Progenitor cell of endocrine pancreas (in vitro differentiated cells): ENCODE measurements around the gene INSIG1. TPM values are rescaled to one million over a fixed set of nuclear protein-coding genes. Genes with fewer than 3 reads are reported as not detected.

Experiments used
- DNase-seq: peaks from one replicate; pipeline ENCODE4 v3.0.0; 2021; ENCODE audit warnings: low spot score; ENCODE audit not compliant: unreplicated experiment
- H3K27ac Mint-ChIP-seq: 2 replicates; pipeline ENCODE4 v1.8.0; 2021; ENCODE audit warnings: mild to moderate bottlenecking, moderate library complexity, mixed read lengths
- H3K27me3 Mint-ChIP-seq: 2 replicates; pipeline ENCODE4 v1.8.0; 2021; ENCODE audit warnings: mixed read lengths
- H3K36me3 Mint-ChIP-seq: 2 replicates; pipeline ENCODE4 v1.8.0; 2022; ENCODE audit warnings: mixed read lengths; ENCODE audit not compliant: insufficient read depth
- H3K4me1 Mint-ChIP-seq: 2 replicates; pipeline ENCODE4 v1.8.0; 2021; ENCODE audit warnings: low read depth, mixed read lengths
- H3K4me3 Mint-ChIP-seq: 2 replicates; pipeline ENCODE4 v1.8.0; 2021; ENCODE audit warnings: low read depth, mild to moderate bottlenecking, moderate library complexity, mixed read lengths
- H3K9me3 Mint-ChIP-seq: 2 replicates; pipeline ENCODE4 v1.8.0; 2021; ENCODE audit warnings: low read depth, mixed read lengths
- CTCF ChIP-seq: fragments of 200-600 bp; sonication (generic); IDR thresholded peaks from one replicate; pipeline ENCODE4 v1.5.0; 2021; ENCODE audit warnings: antibody characterized with exemption, mild to moderate bottlenecking; ENCODE audit not compliant: unreplicated experiment
- total RNA-seq: library from RNA; stranded (reverse); gene quantifications from 2 replicates; pipeline ENCODE4 v1.2.1, GENCODE V29; 2021

INSIG1 gene
- total RNA-seq, 1 donor from 2014 or later, result 31.8 TPM

DNA sequence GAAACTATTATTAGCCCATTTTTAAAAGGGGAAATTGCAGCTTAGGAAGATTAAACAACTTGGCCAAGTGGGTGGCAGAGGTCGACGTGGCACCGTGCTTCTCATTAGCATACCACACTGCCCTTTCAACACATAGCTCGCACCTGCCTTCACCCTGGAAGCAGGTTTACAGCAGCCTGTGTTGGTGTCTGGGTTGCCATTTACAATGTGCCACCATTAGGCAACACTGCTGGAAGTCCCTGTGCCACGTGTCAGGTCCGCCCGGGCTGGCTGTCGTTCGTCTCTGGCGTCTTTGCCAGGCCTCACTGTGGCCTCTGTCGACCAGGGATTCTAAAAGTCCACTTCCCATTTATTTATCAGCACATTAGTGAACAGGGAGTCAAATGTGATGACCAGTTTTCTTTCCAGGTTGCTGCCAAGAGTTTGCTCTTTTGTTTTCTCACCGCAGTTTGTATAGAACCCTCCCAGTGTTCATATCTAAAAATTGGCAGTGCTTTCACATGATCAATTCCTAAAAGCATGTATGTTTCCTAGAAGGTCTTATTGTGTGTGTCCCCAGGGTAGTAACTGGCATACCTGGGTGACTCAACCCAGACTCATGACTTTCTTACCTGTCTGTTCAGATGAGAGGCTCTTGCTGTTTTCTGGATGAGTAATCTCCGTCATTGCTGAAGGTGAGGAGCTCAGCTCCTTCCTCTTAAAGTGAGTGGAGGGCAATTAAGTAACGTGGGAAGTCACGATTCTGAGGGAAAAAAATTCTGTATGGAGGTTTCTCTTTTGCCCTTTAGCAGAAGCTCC, 9.2 kb downstream of the INSIG1 start:
- no peak for TF ChIP-seq CTCF
- Mint-ChIP-seq H3K4me1 (no peaks in the 10 kb centered on the region), H3K27ac (no peak overlapping the region), H3K36me3 (peaks cover 26% of the 10 kb centered on the region), H3K9me3 (no peaks in the 10 kb centered on the region), H3K4me3 (no peak overlapping the region), H3K27me3 (no peaks in the 10 kb centered on the region)
- DNase-seq, result no peak

DNA sequence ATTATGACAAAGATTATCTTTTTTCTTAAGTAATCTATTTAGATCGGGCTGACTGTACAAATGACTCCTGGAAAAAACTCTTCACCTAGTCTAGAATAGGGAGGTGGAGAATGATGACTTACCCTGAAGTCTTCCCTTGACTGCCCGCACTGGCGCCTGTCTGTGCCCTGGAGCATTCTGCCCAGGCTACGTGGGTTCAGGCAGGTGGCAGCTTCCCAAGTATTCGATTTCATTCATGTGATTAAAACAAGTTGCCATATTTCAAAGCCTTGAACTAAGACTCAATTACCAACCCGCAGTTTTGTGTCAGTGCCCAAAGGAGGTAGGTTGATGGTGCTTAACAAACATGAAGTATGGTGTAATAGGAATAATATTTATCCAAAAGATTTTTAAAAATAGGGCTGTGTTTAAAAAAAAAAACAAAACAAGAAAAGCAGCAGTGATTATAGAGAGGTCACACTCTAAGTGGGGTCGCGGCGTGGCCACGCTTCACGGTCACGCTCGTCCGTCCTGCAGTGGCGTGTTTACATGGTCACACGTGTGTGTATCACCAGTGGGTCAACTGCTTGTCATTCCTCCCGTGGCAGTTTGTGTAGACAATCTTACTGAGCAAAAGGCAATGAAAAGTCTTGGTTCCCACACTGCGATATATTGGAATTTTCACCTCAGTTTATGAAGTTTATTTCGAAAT, 10.8 kb downstream of the INSIG1 start:
- peaks cover 2% of the 10 kb centered on the region for H3K27me3 Mint-ChIP-seq
- no peak overlapping the region for H3K4me3 Mint-ChIP-seq
- no peak overlapping the region for H3K27ac Mint-ChIP-seq
- no peaks in the 10 kb centered on the region for H3K9me3 Mint-ChIP-seq
- no peak for TF ChIP-seq CTCF
- no peak for DNase-seq
- no peaks in the 10 kb centered on the region for H3K4me1 Mint-ChIP-seq
- peaks cover 26% of the 10 kb centered on the region for H3K36me3 Mint-ChIP-seq

DNA sequence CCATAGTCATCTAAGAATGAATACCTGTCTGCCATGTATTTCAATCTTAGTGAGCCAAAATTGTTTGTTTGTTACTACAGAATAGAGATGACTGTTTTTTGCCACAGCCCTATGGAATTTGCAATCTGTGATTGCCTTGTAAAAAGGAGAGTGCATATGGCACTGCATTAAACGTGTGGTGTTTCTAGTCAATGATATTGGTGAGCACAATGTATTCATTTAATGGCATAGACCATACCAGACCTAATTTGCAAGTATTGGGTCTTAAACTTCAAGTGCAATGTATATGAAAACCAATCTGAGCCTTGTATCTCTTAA, 11.3 kb downstream of the INSIG1 start:
- Mint-ChIP-seq H3K27ac (no peak overlapping the region), H3K4me3 (no peak overlapping the region), H3K9me3 (no peaks in the 10 kb centered on the region), H3K27me3 (peaks cover 6% of the 10 kb centered on the region), H3K36me3 (peaks cover 26% of the 10 kb centered on the region), H3K4me1 (no peaks in the 10 kb centered on the region)
- no peak for DNase-seq
- TF ChIP-seq CTCF, result no peak

DNA sequence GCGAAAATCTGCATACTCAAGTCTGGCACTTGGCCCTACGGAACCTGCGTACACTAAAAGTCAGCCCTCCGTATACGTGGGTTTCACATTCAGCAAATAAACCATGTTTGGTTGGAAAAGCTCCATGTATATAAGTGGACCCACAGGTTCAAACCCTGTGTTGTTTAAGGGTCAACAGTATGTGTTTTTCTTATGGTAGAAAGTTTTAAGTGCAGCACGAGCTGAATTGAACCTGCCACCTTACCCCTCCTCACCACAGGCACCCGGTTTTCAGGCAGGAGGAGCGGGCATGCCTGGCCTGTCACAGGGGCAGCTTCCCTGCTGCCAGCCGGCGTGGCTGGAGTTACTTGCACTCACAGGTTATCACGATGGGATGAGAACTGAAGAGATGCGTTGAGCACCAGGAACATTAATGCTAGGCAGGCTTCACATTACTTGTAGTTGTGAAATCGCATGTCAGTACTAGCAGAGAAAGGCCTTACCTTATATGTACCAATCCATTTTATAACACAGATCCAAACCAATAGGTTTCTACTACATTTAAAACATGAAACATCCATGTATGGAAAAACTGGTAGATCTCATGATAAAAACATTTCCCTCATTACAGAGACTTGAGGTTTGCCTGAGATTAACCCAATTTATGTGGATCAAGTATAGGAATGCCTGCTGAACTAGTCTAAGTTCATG, 12.9 kb downstream of the INSIG1 start:
- H3K27me3 Mint-ChIP-seq, result peaks cover 6% of the 10 kb centered on the region
- peaks cover 20% of the 10 kb centered on the region for H3K36me3 Mint-ChIP-seq
- H3K4me3 Mint-ChIP-seq, result no peak overlapping the region
- H3K9me3 Mint-ChIP-seq, result no peaks in the 10 kb centered on the region
- no peak for DNase-seq
- H3K27ac Mint-ChIP-seq, result no peak overlapping the region
- no peaks in the 10 kb centered on the region for H3K4me1 Mint-ChIP-seq
- no peak for TF ChIP-seq CTCF

GRCh38 chr7:155311826-155312537, 14.3 kb downstream of the INSIG1 start:
- peaks cover 5% of the 10 kb centered on the region for H3K4me1 Mint-ChIP-seq
- no peak for DNase-seq
- H3K27me3 Mint-ChIP-seq, result peaks cover 11% of the 10 kb centered on the region
- no peak overlapping the region for H3K27ac Mint-ChIP-seq
- H3K9me3 Mint-ChIP-seq, result no peaks in the 10 kb centered on the region
- TF ChIP-seq CTCF, result no peak
- no peak overlapping the region for H3K4me3 Mint-ChIP-seq
- H3K36me3 Mint-ChIP-seq, result peaks cover 15% of the 10 kb centered on the region
